Measurements from ENCODE around the gene FAM120B. TPM values are rescaled to one million over a fixed set of nuclear protein-coding genes. Genes with fewer than 3 reads are reported as not detected.

FAM120B gene
- total RNA-seq, 2 donors from 2014 or later, result 14.7 to 18.6 TPM

DNA sequence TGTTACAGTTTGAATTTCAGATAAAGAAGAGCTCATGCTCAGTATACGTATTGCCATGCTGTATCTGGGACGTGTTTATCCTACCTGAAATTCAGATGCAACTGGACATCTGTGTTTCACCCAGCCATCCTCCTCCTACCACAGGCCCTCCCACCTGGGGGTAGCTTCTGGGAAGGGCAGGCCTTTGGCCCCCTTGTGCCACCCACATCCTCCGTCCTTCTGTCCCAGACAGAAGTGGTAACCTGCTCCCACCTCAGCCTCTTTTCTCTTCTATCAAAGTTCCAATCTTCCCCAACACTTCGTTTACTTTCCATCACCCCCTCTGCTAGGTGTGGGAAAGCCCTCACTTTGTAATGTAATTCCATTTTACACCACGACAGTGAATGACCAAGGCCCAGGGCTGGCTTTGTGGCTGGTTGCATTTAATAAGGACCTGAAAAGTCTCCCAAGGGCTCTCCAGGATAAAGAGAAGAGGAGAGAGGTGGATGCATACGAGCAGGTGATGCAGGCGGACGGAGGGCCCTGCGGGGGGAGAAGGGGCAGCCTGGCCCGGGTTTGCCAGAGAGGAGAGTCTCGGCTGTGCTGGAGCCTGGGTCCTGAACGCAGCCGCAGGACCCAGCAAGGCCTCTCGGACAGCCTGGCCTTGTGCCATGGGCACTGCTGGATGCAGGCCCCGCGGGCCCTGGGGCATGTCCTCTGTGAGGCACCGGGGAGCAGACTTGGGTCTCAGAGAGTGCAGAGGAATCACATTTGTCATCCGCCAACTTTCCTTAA, 148.1 kb downstream of the FAM120B start:
- no peak for DNase-seq (ENCODE audit: low spot score)
- TF ChIP-seq, protein P1, sequence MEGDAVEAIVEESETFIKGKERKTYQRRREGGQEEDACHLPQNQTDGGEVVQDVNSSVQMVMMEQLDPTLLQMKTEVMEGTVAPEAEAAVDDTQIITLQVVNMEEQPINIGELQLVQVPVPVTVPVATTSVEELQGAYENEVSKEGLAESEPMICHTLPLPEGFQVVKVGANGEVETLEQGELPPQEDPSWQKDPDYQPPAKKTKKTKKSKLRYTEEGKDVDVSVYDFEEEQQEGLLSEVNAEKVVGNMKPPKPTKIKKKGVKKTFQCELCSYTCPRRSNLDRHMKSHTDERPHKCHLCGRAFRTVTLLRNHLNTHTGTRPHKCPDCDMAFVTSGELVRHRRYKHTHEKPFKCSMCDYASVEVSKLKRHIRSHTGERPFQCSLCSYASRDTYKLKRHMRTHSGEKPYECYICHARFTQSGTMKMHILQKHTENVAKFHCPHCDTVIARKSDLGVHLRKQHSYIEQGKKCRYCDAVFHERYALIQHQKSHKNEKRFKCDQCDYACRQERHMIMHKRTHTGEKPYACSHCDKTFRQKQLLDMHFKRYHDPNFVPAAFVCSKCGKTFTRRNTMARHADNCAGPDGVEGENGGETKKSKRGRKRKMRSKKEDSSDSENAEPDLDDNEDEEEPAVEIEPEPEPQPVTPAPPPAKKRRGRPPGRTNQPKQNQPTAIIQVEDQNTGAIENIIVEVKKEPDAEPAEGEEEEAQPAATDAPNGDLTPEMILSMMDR (IDR thresholded peaks at IDR 0.05), result no peak

DNA sequence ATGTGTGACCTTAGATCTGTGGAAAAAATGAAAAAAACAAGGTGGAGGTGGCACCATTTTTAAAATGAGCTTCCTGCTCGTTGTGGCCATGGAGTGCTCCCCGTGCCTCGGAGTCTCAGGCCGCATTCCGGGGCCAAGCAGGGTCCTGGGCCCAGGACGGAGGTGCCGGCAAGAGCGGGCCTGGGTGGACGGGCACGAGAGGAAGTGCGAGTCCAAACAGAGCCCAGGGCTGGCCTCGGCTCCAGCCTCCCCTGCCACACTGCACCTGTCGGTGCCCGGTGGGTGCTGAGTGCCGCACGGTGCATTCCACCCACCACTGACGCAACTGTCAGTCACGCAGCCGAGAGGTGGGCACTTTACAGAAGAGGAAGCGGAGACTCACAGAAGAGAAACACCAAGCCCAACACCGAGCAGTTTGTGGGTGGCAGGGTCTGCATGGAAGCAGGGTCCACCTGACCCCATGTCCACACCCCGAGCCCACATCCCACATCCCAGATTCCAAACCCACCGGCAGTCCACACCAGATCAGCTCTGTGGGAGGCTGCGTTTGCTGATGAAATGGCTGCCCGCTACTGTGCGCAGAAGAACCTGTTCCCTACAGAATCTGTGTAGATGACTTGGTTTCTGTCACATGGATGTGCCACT, 148.9 kb downstream of the FAM120B start:
- DNase-seq (ENCODE audit: low spot score), result no peak
- TF ChIP-seq, protein P1 (IDR thresholded peaks at IDR 0.05), result no peak
- H3K9me3 ChIP-seq, result no peaks in the 10 kb centered on the region
- H3K36me3 ChIP-seq, result no peaks in the 10 kb centered on the region
- peaks cover 0 to 14% of the 10 kb centered on the region in 2 donors for H3K4me1 ChIP-seq
- H3K4me3 ChIP-seq, result no peak overlapping the region
- no peak overlapping the region for H3K27ac ChIP-seq
- no peaks in the 10 kb centered on the region for H3K27me3 ChIP-seq

More for the DNA sequence above, 148.1 kb downstream of the FAM120B start:
- H3K27ac ChIP-seq, result no peak overlapping the region
- H3K9me3 ChIP-seq, result no peaks in the 10 kb centered on the region
- peaks cover 0 to 11% of the 10 kb centered on the region in 2 donors for H3K4me1 ChIP-seq
- no peaks in the 10 kb centered on the region for H3K27me3 ChIP-seq
- no peak overlapping the region for H3K4me3 ChIP-seq
- H3K36me3 ChIP-seq, result no peaks in the 10 kb centered on the region

DNA sequence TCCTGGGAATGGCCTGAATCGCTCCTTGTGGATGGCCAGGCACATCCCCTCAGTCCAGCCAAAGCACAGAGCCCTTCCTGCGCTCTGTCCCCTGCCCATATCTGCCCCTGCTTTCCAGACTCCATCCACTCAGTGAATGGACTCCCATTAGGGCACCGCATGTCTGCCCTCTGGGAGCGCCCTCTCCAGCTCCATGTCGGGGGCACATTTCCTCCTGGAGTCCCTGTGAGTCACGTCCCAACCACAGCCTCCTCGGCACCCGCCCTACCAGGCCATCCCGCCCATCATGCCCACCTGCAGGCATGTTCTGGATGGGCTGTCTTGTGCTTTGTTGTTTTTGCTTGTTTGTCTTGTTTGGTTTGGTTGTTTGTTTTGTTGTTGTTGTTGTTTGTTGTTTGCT, 149.8 kb downstream of the FAM120B start:
- no peak for DNase-seq (ENCODE audit: low spot score)
- Histone ChIP-seq H3K27me3 (no peaks in the 10 kb centered on the region), H3K9me3 (no peaks in the 10 kb centered on the region), H3K36me3 (no peaks in the 10 kb centered on the region), H3K4me3 (no peak overlapping the region), H3K4me1 (peaks cover 0 to 14% of the 10 kb centered on the region in 2 donors), H3K27ac (no peak overlapping the region)
- TF ChIP-seq, protein P1 (IDR thresholded peaks at IDR 0.05), result no peak

Small RNA genes within 50 kb of the gene (microRNA-seq; reads per million reads assigned to microRNA genes)
- gene MIR4644 (ENCODE audit: borderline number of aligned reads in 2 of 2, borderline replicate concordance in 1 of 2), result 0 reads per million in 2 donors

Other genes with a start within 250 kb of the FAM120B start
- gene DLL1, start 15.7 kb upstream of the FAM120B start, total RNA-seq, result 10 to 100 TPM; 11.2 to 22.0 TPM
- 100 to 1,000 TPM; 188 to 245 TPM for gene PSMB1, start 246.5 kb downstream of the FAM120B start, total RNA-seq
- gene TBP, start 247.6 kb downstream of the FAM120B start, total RNA-seq, result 10 to 100 TPM; 10.1 to 13.3 TPM

Measured in right atrium auricular region (tissue), 2 donors.